A549 (cell line): ENCODE measurements around the gene ALG14.

Experiments
- CEBPB ChIP-seq, 2 experiments: fragments of >200 bp in 1 of 2; sonication (Bioruptor Twin) in 1 of 2; formaldehyde crosslinking in 1 of 2; IDR thresholded peaks; 2 replicates each; pipeline ENCODE4 v1.6.1; 2012 to 2016
- EP300 ChIP-seq, 2 experiments: fragments of >200 bp; sonication (Bioruptor Twin); formaldehyde crosslinking; IDR thresholded peaks; 2 replicates in 1 of 2; 3 replicates in 1 of 2; pipeline ENCODE4 v1.6.1; 2016 to 2017
- FOXS1 ChIP-seq: fragments of 250-450 bp; sonication (Bioruptor Pico); IDR thresholded peaks from 2 replicates; pipeline ENCODE4 v1.5.0; 2020; ENCODE audit warnings: mild to moderate bottlenecking, moderate library complexity
- MAFK ChIP-seq: fragments of 450-650 bp; IDR thresholded peaks from 2 replicates; pipeline ENCODE4 v1.6.1; 2014; ENCODE audit not compliant: partially characterized antibody
- POLR2A ChIP-seq: IDR thresholded peaks from 2 replicates; pipeline ENCODE4 v1.6.1; 2012; ENCODE audit warnings: mild to moderate bottlenecking, low read length
- RCOR1 ChIP-seq: fragments of 150-350 bp; IDR thresholded peaks from 2 replicates; pipeline ENCODE4 v1.6.1; 2014; ENCODE audit warnings: antibody characterized with exemption, low read length, low read depth
- RNF2 ChIP-seq: fragments of 200-600 bp; sonication (generic); IDR thresholded peaks from 2 replicates; pipeline ENCODE4 v1.6.1; 2016; ENCODE audit warnings: low read depth, mild to moderate bottlenecking, antibody characterized with exemption, moderate library complexity, borderline replicate concordance
- TF ChIP-seq, protein P1 (sequence below): fragments of >200 bp; sonication (Bioruptor Twin); formaldehyde crosslinking; IDR thresholded peaks from 3 replicates; pipeline ENCODE4 v1.5.1; 2016
- TF ChIP-seq, protein P2 (sequence below): fragments of 150-350 bp; IDR thresholded peaks from 2 replicates; pipeline ENCODE4 v1.6.1; 2014; ENCODE audit warnings: low read depth, mild to moderate bottlenecking, low read length
- TF ChIP-seq, protein P3 (sequence below): fragments of >200 bp; sonication (Bioruptor Twin); formaldehyde crosslinking; IDR thresholded peaks from 3 replicates; pipeline ENCODE4 v1.6.1; 2016

DNA sequence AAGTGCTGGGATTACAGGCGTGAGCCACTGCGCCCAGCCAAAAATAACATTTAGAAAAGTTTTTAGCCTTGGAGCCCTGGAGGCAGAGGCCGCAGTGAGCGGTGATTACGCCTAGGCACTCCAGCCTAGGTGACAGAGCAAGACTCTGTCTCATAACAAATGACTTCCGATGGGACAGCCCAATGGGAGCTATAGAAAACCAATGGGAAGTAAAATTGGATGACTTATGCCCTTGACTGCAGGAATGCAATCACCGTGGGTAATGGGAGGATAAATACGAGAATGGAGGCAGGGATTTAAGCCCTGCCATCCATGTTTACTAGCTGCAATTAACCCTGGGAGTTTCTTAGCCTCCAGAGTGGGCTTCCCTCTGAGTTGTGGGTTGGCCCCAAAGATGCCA, 108.9 kb downstream of the ALG14 start:
- TF ChIP-seq, protein P1, sequence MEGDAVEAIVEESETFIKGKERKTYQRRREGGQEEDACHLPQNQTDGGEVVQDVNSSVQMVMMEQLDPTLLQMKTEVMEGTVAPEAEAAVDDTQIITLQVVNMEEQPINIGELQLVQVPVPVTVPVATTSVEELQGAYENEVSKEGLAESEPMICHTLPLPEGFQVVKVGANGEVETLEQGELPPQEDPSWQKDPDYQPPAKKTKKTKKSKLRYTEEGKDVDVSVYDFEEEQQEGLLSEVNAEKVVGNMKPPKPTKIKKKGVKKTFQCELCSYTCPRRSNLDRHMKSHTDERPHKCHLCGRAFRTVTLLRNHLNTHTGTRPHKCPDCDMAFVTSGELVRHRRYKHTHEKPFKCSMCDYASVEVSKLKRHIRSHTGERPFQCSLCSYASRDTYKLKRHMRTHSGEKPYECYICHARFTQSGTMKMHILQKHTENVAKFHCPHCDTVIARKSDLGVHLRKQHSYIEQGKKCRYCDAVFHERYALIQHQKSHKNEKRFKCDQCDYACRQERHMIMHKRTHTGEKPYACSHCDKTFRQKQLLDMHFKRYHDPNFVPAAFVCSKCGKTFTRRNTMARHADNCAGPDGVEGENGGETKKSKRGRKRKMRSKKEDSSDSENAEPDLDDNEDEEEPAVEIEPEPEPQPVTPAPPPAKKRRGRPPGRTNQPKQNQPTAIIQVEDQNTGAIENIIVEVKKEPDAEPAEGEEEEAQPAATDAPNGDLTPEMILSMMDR, result no peak
- TF ChIP-seq EP300 (IDR thresholded peaks at IDR 0.05) (no peak), FOXS1 (CRISPR knock-in tag) (no peak), CEBPB (IDR thresholded peaks at IDR 0.05) (no peak), RNF2 (no peak), POLR2A (no peak), RCOR1 (no peak), MAFK (no peak)
- TF ChIP-seq, protein P2, sequence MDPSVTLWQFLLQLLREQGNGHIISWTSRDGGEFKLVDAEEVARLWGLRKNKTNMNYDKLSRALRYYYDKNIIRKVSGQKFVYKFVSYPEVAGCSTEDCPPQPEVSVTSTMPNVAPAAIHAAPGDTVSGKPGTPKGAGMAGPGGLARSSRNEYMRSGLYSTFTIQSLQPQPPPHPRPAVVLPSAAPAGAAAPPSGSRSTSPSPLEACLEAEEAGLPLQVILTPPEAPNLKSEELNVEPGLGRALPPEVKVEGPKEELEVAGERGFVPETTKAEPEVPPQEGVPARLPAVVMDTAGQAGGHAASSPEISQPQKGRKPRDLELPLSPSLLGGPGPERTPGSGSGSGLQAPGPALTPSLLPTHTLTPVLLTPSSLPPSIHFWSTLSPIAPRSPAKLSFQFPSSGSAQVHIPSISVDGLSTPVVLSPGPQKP, result no peak
- TF ChIP-seq, protein P3, sequence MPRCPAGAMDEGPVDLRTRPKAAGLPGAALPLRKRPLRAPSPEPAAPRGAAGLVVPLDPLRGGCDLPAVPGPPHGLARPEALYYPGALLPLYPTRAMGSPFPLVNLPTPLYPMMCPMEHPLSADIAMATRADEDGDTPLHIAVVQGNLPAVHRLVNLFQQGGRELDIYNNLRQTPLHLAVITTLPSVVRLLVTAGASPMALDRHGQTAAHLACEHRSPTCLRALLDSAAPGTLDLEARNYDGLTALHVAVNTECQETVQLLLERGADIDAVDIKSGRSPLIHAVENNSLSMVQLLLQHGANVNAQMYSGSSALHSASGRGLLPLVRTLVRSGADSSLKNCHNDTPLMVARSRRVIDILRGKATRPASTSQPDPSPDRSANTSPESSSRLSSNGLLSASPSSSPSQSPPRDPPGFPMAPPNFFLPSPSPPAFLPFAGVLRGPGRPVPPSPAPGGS, result no peak
